22Rv1 (cell line): ENCODE results near the gene CSRP1.
"Not testable (repeated sequence)": the region's sequence is repeated elsewhere in the genome, so short reads cannot be mapped to it uniquely, and the experiment has no call there.

Experiments
- ZFX ChIP-seq: fragments of 450-650 bp; IDR thresholded peaks from 2 replicates; pipeline ENCODE4 v1.6.1; 2017; ENCODE audit warnings: antibody characterized with exemption, borderline replicate concordance
- TF ChIP-seq, protein P1 (sequence below): fragments of 450-650 bp; IDR thresholded peaks from 2 replicates; pipeline ENCODE4 v1.5.1; 2017; ENCODE audit warnings: mild to moderate bottlenecking

- TF ChIP-seq, protein P1, sequence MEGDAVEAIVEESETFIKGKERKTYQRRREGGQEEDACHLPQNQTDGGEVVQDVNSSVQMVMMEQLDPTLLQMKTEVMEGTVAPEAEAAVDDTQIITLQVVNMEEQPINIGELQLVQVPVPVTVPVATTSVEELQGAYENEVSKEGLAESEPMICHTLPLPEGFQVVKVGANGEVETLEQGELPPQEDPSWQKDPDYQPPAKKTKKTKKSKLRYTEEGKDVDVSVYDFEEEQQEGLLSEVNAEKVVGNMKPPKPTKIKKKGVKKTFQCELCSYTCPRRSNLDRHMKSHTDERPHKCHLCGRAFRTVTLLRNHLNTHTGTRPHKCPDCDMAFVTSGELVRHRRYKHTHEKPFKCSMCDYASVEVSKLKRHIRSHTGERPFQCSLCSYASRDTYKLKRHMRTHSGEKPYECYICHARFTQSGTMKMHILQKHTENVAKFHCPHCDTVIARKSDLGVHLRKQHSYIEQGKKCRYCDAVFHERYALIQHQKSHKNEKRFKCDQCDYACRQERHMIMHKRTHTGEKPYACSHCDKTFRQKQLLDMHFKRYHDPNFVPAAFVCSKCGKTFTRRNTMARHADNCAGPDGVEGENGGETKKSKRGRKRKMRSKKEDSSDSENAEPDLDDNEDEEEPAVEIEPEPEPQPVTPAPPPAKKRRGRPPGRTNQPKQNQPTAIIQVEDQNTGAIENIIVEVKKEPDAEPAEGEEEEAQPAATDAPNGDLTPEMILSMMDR, result not testable (repeated sequence)
- not testable (repeated sequence) for TF ChIP-seq ZFX
Measured at GRCh38 chr1:201478666-201479065, 28.3 kb downstream of the CSRP1 start.
